Measurements from ENCODE around the gene IPO7.

DNA sequence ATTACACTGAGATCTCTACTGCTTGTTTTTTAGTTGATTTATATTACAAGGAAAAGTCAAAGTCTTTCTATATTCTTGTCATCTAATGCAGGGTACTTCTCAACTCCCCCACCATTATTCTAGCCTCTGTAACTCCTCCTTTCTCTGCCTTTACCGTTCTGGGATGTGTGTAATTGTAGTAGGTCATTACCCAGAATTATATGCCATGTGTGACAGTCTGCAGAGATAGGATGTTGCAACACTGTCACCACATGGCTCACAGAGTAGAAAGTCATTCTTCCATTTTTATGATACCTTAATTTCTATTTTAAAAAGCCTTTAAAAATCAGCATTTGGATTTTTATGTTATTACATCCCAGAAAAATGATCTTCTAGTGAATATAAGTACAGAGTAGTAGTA, 109.0 kb downstream of the IPO7 start:
- TF ChIP-seq, protein P1, sequence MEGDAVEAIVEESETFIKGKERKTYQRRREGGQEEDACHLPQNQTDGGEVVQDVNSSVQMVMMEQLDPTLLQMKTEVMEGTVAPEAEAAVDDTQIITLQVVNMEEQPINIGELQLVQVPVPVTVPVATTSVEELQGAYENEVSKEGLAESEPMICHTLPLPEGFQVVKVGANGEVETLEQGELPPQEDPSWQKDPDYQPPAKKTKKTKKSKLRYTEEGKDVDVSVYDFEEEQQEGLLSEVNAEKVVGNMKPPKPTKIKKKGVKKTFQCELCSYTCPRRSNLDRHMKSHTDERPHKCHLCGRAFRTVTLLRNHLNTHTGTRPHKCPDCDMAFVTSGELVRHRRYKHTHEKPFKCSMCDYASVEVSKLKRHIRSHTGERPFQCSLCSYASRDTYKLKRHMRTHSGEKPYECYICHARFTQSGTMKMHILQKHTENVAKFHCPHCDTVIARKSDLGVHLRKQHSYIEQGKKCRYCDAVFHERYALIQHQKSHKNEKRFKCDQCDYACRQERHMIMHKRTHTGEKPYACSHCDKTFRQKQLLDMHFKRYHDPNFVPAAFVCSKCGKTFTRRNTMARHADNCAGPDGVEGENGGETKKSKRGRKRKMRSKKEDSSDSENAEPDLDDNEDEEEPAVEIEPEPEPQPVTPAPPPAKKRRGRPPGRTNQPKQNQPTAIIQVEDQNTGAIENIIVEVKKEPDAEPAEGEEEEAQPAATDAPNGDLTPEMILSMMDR (IDR thresholded peaks at IDR 0.05 in 4 of 5, conservative IDR thresholded peaks at IDR 0.05 in 1 of 5), result no peak
- no peak for TF ChIP-seq POLR2A (IDR thresholded peaks at IDR 0.05)

Data from gastrocnemius medialis (tissue), 4 donors.